COR-L47 (cell line): ENCODE measurements around the gene CTIF.
"Not testable (repeated sequence)": the region's sequence is repeated elsewhere in the genome, so short reads cannot be mapped to it uniquely, and the experiment has no call there.

Experiments
- DNase-seq: peaks from one replicate; lab custom pipeline; 2025; lab: John Stamatoyannopoulos, UW

The CTIF gene

DNA sequence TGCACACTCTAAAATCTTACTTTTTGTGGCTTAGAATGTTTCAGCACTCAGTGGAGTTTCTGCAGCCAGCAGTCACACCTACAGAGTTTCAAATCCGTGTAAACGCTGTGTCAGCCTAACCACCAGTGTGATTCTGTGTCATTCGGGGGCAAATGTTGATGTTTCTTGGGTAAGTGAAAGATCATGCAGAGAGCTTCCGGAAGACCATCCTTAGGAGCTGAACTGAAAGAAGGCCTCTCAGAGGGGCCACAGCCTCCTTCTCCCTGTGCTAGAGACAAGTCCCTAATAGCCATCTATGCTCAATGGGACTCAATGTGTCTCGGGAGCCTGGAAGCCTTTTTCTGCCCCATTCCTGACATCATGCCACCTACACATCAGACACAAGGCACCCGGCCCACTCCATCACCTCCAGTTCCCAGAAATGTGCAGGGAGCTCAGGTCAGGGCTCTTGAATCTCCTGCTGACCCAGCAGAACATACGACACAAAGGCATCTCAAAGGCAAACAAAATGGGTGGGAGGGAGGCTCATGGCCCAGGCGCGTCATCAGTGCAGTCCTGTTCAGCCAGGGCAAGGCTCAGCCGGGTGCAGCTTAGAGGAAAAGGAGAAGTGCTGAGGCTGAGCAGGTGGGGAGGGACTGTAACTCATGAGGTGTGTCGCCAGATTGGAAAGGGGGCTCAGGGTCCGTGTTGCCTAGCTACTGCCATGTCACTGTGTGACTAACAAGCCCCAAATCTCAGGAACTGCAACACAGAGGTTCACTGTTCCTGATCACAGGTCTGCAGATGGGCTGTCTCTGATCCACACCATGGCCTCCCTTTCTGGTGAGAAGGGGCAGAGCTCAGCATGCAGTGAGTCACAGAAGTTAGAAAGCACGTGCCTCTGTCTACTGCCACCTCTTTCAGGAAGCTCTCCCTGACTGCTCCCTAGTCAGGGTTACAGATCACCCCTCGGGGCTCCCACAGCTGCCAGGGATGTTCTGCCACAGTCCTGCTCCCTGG lies 329.9 kb downstream of the CTIF start:
- DNase-seq, result no peak

DNA sequence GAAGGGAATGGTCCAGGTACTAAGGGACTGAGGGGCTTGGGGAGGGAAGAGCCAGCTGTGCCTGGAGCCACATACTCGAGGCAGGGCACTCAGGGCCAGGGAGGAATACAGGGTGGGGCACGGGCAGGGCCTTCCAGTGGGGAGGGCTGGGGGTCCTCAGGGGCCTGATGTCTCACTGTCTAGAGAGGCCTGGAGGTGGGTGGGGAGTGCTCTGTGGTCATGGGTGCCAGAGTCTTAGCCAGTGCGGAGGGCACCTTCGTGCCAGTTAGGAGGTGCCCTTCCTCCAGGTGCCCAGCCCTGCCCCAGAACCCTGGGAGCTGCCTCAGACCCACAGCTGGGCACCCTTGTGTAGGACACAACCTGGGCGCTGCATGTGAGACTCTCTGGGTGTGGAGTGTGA lies 330.8 kb downstream of the CTIF start:
- no peak for DNase-seq

DNA sequence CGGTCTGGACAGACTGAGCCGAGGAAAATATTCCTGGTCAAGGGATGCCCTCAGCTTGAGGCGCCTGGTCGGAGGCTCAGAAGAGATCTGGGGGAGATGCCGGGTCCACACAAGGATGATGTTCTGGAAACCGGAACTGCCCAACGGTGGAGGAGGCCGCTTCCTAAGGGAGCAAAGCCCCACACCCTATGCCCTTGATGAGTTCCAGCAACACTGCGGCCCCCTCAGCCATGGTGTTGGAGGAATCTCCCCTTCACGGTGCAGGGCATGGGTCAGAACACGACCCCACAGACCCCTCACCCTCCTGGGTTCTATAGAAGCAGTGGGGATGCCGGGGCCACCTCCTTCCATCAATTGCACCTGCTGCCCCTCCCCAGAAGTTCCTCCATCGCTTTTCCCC lies 332.1 kb downstream of the CTIF start:
- DNase-seq, result not testable (repeated sequence)

DNA sequence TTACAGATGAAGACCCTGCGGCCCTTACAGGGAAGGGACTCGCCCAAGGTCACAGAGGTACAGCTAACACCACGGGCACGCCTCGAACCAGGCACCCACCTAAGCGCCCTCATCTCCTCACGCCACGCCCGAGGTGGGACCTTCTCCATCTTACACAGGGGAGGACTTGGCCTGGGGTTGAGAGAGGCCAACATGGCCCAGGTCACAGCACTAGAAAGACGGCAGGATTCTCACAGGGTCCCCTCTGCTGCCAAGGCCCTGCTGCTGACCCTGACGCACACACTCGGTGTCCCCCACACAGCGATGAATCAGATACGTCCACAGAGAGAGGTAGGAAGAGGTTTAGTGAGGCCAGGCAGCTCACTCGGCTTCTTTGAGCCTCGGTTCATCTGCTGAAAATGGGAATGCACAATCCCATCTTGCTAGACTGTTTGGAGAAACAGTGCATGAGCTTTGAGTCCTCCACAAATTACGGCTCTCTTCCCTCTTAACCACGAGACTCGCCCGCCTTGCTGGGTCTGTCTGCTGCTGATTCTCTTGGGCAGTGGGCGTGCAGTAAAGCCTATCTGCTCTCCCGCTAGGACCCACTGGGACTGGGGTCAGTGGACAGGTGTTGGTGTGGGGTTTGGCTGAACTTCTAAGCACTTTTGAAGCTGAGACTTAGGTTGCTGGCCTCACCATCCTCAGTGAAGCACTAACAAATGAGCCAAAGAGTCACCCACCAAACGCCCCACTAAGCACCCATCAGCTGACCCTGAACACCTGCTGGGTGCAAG lies 332.7 kb downstream of the CTIF start:
- DNase-seq, result no peak

DNA sequence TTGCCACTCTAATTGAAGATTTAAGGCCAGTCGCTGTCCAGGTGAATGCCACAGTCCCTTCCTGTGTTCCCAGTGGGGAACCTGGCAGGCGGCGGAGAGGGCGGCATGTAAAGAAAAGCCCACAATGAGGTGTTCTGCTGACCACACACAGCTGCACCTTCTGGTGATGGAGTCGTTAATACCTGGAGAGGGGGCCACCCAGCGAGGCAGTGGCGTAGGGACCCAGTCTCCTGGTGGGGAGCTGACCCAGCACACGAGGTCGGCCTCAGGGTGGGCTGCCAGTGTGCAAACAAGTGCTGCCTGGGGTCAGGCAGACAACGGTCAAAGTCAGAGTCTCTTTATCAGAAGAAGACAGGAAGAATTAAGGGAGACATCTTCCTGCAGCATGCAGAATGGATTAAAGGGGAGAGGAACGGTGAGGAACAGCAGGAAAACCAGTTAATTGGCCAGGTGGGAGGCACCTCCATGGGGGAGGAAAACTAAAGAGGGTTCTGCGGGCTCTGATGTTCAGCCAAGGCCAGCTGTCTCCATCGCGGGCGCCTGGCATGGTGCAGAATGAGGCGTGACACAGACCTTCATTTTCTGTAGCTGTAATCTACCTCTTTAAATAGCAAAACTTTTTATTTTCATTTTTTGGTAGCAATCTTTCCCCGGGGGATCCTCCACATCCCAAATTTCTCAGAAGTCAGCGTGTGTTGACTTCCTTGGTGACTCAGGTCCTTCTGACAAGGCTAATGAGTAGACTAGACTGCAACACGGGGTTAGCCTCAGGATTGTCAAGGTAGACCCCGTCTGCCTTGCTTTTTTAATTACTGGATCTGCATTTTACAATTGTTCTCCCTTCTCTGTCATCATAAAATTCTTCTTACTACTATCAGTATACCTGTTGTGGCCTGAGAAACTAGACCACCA lies 333.7 kb downstream of the CTIF start:
- peak; percentile 86 for DNase-seq

DNA sequence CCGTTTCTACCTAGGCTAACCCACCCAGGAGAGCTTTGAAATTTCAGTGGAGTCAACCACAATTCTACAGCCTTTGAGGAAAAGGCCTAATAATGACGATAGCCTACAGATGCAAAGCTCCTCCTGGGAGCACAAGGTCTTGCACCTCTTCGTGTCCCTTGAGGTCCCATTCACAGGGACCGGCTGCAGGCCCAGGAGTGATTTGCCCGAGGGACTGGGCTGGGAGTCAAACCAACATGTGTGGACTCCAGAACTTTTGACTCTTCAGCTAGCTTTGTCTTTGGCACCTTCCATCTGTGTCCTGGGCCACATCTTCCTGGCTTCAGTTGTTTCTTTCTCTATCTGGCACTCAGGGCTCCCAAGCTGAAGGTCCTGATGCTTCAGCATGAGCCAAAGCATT lies 335.4 kb downstream of the CTIF start:
- DNase-seq, result no peak

DNA sequence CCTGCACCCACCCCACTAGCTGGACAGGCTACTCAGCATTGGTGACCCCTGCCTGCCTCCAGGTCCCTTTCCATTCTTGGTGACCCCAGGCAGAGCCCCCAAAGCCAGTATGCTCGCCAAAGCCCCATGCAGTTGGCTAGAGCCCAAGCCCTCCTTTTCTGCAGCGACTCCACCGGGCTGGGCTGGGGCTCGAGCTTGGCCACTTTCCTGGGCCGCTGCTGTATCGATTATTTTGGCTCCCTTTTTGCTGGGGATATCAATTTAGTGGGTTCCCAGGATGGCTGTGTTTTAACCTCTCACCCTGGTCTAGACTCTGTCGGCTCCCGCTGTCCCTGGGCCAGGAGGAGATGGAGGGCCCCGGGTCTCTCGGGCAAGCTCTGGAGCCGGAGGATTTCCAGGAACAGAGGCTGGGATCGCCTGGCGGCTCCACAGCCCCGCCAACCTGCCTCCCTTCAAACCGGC lies 335.9 kb downstream of the CTIF start:
- DNase-seq, result no peak

DNA sequence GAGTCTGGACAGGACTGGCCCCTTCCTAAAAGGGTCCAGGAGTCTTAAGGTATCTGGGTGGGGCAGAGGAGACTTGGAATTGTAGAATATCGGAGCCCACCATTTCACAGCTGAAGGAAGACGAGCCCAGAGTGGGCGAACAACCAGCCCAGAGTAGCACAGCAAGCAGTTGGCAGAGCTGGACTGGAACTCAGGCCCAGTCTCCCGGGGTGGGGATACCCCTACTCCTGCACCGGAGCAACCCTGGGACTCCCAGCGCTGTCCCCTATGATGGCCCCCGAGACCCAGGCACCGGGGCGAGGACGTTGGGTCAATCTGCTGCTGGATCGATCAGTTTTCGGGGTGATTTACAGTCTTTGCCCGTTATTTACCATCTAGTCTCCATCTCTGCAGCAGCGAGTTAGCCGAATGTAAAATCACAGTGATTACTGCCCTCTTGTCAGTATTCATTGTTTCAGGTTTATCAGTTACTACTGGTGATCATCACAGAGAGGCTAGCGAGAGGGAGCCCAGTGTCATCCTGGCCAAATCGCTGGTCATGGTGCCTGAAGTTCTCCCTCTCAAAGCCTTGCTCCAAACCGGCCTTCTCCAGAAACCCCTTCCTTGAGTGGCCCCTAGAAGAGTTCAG lies 336.6 kb downstream of the CTIF start:
- no peak for DNase-seq

DNA sequence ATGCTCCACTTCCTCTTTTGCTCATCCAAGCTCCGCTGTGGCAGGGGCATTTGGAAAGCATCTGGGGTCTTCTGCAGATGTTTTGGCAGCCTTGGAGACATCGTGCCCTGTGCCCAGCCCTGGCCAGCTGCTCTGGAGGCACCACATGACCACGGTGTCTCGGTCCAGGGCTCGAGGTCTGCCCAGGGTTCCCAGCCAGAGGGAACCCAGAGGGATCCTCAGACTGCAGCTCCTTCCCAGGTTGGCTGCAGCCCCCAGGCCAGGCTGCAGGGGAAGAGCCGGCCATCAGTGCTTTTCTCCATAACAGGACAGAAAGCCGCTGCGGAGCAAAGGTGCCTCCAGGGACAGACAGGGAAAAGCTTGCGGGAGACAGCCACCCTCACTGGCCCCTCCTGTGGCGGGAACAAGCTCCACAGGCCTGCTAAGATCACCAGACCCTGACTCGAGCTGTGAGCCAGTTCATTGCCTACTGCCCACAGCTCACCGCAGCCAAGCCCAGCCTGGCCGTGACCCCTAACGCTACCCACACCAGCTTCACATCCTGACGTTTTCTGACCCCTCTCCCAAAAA lies 337.2 kb downstream of the CTIF start:
- DNase-seq, result no peak

DNA sequence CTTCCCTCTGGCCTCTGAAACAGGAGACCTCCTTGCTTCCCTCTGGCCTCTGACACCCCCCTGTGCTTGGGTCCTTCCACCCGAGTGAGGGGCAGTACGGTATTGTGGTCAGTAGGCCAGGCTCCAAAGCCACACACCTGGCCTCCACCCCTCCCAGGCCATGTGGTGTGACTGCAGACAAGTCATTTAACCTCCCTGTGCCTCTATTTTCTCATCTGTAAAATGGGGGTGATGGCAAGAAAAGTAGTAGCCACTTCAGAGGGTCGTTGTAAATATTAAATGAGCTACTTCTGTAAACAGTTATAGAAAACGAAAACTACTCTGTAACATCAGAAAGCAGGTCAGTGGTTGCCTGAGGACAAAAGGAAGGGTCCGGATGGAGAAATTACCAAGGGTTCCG lies 337.8 kb downstream of the CTIF start:
- no peak for DNase-seq

DNA sequence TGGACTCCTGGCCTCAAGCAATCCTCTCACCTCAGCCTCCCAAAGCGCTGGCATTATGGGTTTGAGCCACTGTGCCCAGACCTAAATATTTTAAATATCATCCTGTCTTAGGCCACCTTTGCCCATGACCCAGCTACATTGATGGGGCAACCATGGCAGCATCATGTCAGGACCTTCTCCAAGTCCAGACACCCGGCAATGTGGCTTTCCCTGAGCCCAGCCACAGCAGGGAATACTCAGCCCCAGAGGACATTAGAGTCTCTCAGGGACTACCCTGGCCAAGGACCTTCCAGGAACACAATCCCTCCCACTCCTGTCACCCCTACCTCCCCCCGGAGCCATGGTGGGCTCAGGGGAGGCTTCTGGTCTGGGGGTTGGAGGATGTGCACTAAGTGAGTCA lies 339.1 kb downstream of the CTIF start:
- DNase-seq, result no peak

DNA sequence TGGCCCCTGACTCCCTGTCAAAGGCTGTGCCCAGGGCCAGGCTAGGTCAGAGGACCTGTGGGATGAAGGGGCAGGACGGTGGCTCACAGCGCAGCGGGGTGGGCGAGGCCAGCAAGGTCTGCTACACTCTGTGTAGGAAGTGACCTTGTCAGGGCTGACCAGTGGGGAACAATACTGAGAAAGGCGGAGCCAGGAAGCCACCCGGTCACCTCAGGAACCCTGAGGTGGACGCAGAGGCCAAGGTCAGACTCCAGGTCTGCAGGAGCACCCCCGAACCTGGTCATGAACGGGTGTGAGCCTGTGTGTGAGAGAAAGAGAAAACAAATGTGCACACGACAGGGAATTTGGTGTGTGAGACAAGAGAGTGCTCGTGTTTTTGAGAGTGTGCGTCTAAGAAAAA lies 339.6 kb downstream of the CTIF start:
- no peak for DNase-seq

DNA sequence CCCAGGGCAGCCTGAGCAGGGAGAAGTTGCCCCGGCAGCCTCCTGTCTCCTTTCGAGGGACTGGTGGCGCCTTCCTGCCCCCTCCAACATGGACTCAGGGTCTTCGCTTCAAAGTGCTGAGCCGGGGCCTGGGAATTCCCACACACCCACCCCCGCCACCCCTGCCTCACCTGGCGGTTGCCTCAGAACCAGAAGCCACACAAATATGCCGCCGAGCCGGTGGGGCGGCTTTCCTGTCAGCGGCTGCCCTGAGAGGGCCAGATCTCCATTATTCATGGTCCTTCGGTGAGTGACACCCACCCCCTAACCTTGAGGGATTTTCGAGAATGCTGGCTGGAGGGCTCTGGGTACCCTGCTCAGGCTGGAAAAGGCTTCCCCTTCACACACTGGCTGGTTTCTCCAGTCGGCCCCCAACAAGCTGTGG lies 340.2 kb downstream of the CTIF start:
- DNase-seq, result no peak

DNA sequence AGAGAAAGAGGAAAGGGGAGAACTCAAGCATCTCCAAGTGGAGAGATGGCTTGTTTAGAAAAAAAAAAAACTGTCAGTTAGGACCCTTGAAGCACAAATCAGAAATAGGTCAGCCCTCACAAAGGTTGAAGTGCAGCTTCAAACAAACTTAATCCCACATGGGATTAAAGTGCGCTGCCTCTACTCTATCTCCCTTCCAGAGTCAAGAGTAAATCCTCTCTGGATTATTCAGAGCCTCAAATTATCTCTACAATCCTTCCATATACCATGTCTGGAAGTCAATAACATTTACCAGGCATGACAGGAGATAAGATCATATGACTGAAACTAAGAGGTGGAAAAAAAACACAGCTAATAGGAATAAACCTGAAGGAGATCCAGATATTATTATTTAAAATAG lies 342.1 kb downstream of the CTIF start:
- no peak for DNase-seq

DNA sequence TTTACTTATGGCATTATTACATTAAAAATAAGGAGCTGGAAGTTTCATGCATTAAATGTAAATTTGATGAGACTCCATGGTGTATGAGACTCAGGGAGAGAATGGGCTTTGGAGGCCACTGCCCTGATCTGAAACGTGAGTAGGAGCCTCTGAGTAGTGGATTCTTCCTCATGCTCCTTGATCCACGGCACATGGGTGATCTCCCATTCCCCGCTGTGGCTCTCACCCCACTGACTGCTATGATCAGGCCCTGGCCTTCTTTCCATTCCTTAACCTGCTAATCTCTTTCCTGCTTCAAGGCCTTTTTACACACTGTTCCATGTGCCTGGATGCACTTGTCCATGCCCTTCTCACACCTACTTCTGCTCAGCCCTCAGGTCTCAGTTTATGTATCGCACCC lies 343.5 kb downstream of the CTIF start:
- no peak for DNase-seq

DNA sequence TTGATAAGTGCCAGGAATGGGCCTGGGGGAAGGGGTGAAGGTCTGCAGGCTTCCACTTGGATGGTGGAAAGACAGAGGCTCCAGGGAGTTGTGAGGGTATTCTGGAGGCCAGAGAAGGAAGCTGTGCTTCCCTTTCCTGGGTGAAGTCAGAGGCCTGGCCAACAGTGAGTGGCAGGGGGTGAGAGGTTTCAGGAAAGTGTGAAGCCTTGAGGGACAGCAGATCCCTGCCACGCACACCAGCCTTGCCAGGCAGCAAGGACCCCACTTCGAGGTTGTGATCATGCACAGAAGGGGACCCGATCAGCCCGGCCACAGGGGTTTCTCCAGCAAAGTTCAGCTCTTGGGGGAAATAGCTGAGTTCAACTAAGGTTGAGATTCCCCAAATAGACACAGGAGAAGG lies 345.5 kb downstream of the CTIF start:
- no peak for DNase-seq

DNA sequence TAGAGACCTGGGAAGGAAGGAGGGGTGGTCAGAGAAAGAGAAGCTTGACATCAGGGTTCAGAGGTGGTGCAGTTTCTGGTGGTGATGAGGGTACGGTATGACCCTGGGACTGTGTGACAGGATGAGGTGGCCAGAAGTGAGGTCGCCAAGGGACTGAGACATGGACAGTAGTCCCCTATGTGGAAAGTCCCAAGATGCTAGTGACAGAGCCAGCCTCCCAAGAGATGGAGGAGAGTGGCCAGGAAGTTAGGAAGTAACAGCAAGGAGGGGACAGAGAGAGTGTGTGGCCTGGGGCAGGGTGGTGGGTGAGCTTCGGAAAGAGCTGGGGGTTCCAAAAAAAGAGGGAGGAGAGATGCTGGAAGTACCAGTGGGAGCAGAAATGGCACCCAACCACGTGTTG lies 345.9 kb downstream of the CTIF start:
- DNase-seq, result no peak

DNA sequence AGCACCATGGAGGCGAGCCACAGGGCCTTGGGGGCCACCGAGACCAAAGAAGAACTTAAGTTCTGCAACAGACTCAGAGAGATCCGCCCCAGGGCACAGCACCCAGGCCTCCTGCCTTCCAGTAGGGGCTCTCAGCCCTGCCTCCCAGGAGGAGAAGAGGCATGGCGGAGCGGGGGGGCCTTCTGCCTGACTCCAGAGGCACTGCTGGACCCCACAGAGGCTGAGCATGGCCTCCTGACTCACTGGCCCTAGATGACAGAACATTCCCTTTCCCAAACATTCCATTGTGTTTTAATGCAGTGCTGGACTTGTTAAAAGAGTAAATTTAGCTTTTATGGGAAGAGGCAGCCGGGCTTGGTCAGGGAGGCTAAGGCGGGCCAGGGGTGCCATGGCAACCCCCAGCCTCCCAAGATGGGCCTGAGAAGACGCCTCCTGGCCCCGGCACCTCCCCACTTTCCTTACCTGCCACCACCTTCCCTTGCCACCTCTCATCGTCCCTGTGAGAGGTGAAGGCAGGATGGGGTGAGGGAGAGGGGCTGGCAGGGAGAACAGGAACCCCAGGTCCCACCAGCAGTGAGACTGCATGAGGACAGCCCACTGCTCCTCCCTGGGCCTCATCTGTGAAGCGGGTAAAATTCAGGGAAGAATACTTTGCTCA lies 346.6 kb downstream of the CTIF start:
- DNase-seq, result no peak

DNA sequence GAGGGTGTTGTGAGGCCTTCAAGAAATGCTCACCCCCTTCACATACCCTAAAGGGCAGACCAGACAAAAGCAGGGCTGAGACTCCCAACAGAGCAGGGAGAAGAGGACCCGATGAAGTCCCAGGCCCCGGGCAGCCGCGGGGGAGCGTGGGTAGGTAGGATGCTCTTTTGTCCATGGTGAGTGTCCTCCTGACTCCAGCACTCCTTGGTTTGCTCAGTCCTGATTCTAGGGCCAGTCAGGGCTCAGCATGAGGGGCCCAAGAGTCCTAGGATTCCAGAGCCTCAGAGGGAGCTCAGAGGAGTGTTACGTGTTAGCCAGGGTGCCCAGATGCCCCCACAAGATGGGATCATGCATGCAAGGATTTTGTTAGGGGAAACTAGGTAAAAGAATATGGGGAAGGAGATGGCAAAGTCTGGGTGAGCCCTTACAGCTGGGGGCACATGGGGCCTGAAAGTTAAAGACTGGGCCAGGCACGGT lies 347.1 kb downstream of the CTIF start:
- DNase-seq, result no peak

DNA sequence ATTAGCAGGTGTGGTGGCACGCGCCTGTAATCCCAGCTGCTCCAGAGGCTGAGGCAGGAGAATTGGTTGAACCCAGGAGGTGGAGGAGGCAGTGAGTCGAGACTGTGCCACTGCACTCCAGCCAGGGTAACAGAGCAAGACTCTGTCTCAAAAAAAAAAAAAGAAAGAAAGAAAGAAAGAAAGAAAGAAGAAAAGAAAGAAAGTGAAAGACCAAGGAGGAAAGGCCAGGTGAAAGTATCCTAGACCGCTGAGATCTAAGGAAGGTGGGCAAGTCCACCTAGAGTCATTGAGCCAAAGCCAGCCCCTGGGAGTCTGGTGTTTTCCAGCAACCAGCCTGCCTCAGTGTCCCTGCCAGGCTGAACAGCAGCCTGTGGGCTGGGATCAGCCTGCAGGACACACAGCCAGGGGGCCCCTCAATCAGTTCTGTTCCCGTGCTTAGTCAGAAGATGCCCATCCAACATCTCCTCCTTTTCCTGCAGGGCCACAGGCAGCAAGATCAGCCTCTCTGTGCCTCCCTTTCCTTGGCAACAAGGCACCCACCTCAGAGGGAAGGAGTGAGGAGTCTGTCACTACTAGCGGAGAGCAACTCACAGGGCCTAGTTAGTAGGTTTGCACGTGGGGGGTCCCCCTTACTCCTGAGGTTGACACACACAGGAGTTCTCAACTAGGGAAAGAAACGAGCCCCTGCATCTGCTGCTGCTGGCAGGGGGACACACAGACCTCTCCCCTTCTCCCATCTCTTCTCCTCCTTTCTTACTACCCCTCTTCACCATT lies 347.9 kb downstream of the CTIF start:
- DNase-seq, result no peak
